Eye (tissue), 1 donor: ENCODE results near the gene TRIOBP.
"Not testable (repeated sequence)": the region's sequence is repeated elsewhere in the genome, so short reads cannot be mapped to it uniquely, and the experiment has no call there.

ENCODE experiments used
- DNase-seq: peaks from one replicate; pipeline ENCODE4 v3.0.0-alpha.2; 2015

TRIOBP gene

DNA sequence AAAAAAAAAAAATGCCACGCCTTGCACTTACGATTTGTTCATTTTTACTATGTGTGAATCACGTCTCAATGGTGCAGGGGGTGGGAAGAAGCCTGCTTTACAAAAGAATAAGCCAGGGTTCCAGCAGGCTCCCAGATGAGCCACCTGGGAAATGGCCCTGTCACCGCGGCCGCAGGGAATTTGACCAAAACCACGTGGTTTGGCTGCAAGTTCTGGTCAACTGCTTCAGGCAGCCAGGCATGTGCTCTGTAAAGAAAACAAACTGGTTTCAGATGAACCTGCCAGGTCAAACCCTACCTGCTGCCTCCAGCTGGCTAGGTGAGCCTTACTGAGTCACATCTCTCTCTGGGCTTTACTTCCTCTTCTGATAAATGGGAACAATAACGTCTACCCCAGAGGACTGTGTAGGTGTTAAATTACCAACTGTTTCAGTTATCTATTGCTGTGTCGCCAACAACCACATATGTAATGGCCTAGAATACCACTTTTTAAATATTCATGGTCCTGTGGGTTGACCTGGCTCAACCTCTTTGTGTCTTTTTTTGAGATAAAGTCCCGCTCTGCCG, 80.4 kb downstream of the TRIOBP start:
- DNase-seq: no peak

GRCh38 chr22:37778370-37779009, 81.6 kb downstream of the TRIOBP start:
- no peak for DNase-seq

DNA sequence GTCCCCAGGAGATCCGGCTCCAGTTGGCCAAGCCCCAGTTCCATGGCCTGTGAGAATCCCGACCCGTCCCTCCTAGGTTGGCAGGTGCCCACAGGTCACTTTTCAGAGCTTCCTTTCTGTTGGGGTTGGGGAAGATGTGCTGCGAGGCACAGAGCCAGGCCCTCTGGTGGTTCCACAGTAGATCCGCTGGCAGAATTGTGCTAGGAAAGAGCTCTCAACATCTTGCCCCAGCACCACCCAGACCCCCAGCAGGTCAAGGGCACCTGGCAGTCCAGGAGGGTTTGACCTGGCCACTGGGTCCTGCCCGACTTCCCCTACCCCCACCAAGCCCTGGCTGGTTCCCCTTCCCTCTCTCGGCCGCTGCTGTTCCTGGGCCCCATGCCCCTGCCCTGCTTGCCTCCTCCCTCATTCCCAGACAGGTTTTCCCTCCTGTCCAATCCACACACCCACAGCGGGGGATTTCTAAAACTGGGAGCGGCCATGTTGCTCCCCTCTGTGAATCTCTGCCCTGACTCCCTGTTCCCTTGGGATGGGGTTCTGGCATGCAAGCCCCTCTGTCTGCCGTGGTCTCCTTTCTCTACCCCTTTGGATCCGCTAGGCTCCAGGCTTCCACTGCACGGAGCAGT, 84.7 kb downstream of the TRIOBP start:
- no peak for DNase-seq

GRCh38 chr22:37782340-37783168, 85.7 kb downstream of the TRIOBP start:
- no peak for DNase-seq

DNA sequence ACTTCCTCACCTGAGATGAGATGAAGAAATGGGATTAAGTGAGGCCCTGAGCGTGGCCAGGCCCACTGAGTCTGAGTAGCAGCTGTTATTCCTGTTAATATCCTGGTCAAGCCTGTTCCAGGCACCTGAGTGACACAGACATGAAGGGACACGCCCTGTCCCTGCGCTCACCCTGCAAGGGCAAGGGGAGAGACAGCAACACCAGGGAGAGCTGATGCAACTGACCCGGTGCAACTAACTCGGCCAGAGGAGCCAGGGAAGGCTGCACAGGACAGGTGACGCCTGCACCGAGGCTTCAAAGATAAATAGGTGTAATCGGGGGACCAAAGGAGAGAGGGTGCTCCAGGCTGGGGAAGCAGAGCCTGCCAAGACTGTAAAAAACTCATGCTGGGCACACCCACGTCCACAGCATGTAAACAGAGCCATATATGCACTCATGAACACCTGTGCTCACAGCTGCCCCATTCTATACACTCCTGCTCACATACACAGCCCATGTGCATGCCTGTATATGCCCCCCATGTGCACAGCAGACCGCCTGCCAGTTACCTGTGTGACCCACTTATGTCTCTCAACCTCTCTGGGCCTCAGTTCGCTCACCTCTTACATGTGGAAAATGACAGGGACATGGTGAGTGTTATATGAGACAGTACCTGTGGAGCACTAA, 88.1 kb downstream of the TRIOBP start:
- no peak for DNase-seq

DNA sequence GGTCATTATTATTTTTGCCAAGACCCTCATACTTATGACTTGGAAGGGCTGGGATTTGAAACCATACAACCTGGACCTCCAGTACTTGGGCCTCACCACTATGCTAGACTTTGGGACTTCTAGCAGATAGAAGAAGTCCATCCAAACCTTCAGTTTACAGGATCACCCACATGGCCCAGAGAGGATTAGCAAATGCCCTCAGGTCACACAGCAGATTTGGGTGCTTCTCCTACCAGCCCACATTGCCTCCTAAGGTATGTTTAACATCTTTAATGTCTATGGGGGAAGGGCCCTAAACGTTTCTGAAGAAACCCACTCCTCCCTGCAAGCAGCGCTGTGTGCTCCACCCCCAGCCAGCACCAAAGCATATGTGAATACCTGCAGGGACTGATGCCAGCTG, 93.4 kb downstream of the TRIOBP start:
- DNase-seq: no peak

GRCh38 chr22:37792494-37792893, 95.6 kb downstream of the TRIOBP start:
- DNase-seq: no peak

DNA sequence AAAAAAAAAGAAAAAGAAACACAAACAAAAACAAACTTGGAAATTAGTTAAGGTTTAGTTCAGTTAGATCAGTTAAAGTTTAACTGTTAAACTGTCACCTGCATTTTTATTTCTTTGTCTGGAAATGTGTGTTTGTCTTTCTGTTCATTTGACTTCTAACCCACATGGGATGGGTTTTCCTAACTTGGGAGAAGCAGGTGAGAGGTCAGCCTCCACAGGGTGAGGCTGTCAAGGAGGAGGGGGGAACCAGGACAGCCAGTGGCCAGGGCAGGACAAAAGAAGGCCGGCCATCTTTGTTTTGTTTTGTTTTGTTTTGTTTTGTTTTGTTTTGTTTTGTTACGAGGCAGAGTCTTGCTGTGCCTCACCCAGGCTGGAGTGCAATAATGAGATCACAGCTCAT, 97.5 kb downstream of the TRIOBP start:
- no peak for DNase-seq

DNA sequence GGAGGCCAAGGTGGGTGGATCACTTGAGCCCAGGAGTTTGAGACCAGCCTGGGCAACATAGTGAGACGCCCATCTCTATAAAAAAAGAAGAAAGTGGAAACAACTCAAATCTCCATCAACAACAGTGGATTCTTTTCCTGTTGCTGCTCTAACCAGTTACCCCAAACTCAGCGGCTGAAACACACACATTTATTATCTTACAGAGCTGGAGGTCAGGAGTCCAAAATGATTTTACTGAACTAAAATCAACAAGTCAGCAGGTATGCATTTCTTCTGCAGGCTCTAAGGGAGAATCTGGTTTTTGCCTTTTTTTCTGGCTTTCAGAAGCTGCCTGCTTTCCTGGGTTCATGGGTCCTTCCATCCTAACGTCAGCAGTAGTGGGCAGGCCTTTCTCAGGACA, 99.2 kb downstream of the TRIOBP start:
- DNase-seq: no peak

GRCh38 chr22:37797259-37797658, 100.4 kb downstream of the TRIOBP start:
- not testable (repeated sequence) for DNase-seq

DNA sequence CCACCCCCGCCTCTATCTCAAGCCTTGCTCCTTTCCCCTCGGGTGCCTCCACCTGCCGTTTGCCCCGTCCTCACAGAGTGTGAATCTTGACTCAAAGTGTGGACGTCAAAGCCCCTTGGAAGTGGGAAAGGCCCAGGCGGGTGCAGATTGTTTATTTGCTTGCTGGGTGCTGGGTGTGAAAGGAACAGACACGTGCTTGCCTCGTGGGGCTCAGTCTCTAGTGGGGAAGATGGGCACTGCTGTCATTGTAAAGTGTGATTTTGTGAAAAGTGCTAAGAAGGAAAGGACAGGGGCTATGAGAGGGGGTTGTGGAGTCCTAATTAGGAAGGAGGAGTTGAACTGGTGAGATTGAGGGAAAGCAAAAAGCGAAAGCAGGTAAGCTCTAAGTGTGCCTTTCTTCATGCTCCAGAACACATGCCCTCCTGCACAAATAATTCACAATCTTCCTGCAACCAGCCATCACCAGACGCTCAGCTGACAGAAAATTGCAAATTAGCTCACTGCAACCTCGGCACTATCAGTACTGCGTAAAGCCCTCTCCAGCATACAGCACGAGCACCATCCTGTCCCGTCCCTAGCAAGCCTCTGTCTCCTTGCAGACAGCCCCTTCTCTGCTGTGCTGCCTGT, 101.1 kb downstream of the TRIOBP start:
- no peak for DNase-seq

DNA sequence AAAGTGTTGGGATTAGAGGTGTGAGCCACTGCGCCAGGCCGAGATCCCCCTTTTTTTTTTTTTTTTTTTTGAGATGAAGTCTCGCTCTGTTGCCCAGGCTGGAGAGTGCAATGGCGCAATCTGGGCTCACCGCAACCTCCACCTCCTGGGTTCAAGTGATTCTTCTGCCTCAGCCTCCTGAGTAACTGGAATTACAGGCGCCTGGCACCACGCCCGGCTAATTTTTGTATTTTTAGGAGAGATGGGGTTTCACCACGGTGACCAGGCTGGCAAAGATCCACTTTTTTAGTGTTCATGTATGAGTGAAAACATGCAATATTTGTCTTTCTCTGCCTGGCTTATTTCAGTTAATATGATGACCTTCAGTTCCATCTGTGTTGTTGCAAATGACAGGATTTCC, 103.1 kb downstream of the TRIOBP start:
- not testable (repeated sequence) for DNase-seq

DNA sequence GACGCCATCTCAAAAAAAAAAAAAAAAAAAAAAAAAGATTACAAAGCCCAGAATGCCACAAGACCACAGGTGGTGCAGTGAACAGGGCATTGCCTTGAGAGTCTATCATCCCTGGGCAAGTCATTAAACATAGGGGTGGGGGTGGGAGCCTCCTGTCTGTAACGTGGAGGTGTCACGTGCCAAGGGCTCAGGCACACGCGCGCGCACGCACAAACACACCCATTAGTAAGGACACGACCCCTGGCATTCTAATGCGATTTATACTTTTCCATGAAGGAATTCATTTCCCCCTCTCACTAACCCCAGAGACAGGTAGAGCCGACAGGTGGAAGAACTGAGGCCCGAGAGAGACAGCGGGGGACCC, 105.1 kb downstream of the TRIOBP start:
- peak; percentile 84 for DNase-seq

- peak; percentile 91 for DNase-seq
These were observed 105.7 kb downstream of the TRIOBP start for GRCh38 chr22:37802310-37803194.

GRCh38 chr22:37803195-37803638, 106.4 kb downstream of the TRIOBP start:
- no peak for DNase-seq

GRCh38 chr22:37803639-37804351, 106.9 kb downstream of the TRIOBP start:
- peak; percentile 76 for DNase-seq

GRCh38 chr22:37804352-37804880, 107.6 kb downstream of the TRIOBP start:
- peak; percentile 61 for DNase-seq

GRCh38 chr22:37804881-37805809, 108.3 kb downstream of the TRIOBP start:
- DNase-seq: peak; percentile 97

- no peak for DNase-seq
These were observed 109.0 kb downstream of the TRIOBP start for GRCh38 chr22:37805810-37806277.
